Ovary (tissue), 9 donors: ENCODE data around the gene TSPOAP1. TPM values are rescaled to one million over a fixed set of nuclear protein-coding genes. Genes with fewer than 3 reads are reported as not detected.

ENCODE experiments used
- DNase-seq, 5 donors: peaks; one replicate each; pipeline ENCODE4 v3.0.0-alpha.2; 2019 to 2020
- H3K27ac ChIP-seq, 2 donors: fragments of 200-600 bp; one replicate each; pipeline versions ENCODE4 v1.5.1 to v1.8.0; 2019 to 2022
- H3K27me3 ChIP-seq: fragments of 200-600 bp; one replicate; pipeline ENCODE4 v1.8.0; 2022
- H3K36me3 ChIP-seq: fragments of 200-600 bp; sonication (generic); one replicate; pipeline ENCODE4 v1.5.1; 2019
- H3K4me1 ChIP-seq: one replicate; pipeline ENCODE4 v1.8.1; 2013; ENCODE audit warnings: mild to moderate bottlenecking, moderate library complexity; ENCODE audit not compliant: insufficient read depth
- H3K4me3 ChIP-seq: fragments of 200-600 bp; sonication (generic); one replicate; pipeline ENCODE4 v1.5.1; 2017
- H3K9me3 ChIP-seq, 2 donors: fragments of 200-600 bp in 1 of 2; sonication (generic) in 1 of 2; one replicate each; pipeline versions ENCODE4 v1.5.1 to v1.8.1; 2013 to 2019; ENCODE audit warnings: mild to moderate bottlenecking in 1 of 2, moderate library complexity in 1 of 2
- EP300 ChIP-seq: sonication (generic); formaldehyde crosslinking; IDR thresholded peaks from one replicate; pipeline ENCODE4 v1.6.1; 2017; ENCODE audit warnings: antibody characterized with exemption
- POLR2A ChIP-seq: fragments of 450-650 bp; IDR thresholded peaks from one replicate; pipeline ENCODE4 v1.6.1; 2017; ENCODE audit warnings: antibody characterized with exemption, mild to moderate bottlenecking, moderate library complexity
- WGBS, 3 donors: extraction: QIAGEN DNeasy Blood & Tissue Kit in 1 of 3; methylation state at CpG; one replicate each; pipeline versions ENCODE4 v1.1.5 to v1.1.7; 2013 to 2017; 5-methylcytosine and 5-hydroxymethylcytosine counted together
- intact Hi-C, 4 donors: fragments of 100-400 bp; cut with DNase I; formaldehyde crosslinking; loops; one replicate each; pipeline versions ENCODE4 v1.11.0 to v1.15.1; 2022 to 2023
- polyA plus RNA-seq, 2 donors: library from polyadenylated mRNA; stranded (reverse); fragments of 200-250 nt in 1 of 2; fragments of 350-450 nt in 1 of 2; fragmentation: Illumina TruSeq in 1 of 2; extraction: RNeasy Lipid Tissue Mini Kit (QIAGEN cat#74804) in 1 of 2; gene quantifications; one replicate each; pipeline ENCODE4 v1.2.3, GENCODE V29; 2013 to 2014
- total RNA-seq, 7 donors: library from RNA; depleted of rRNA in 2 of 7; stranded (reverse); fragments of >200 nt in 2 of 7; fragmentation: NEBNext Ultra II Directional in 3 of 7; extraction: Animal tissue kit (Norgen Biotek cat#: 25700) in 3 of 7; gene quantifications; one replicate each; pipeline versions ENCODE4 v1.1.0 to v1.2.4, GENCODE V29; 2016 to 2023
- TF ChIP-seq, protein P1 (sequence below), 3 donors: fragments of 450-650 bp in 2 of 3; fragments of 200-600 bp in 1 of 3; IDR thresholded peaks; one replicate each; pipeline versions ENCODE4 v1.5.1 to v1.8.0; 2016 to 2022; ENCODE audit warnings: antibody characterized with exemption in 3 of 3, mild to moderate bottlenecking in 1 of 3
- donor health status: DM: no; HTN: no; CAD: no; lungs with moderate emphysema.
- donor health status: DM: no; HTN: no; CAD: no.
- donor health status: Bipolar disorder and iron deficiency.
- donor health status: DM: yes; HTN: yes; CAD: no.
- donor health status: DM: no; HTN: no; CAD: no.
- donor health status: DM: yes; HTN: yes; CAD: no.

Gene TSPOAP1
- total and polyA plus RNA-seq, 9 donors, result 8.3 to 49.1 (median 37.5) TPM

DNA sequence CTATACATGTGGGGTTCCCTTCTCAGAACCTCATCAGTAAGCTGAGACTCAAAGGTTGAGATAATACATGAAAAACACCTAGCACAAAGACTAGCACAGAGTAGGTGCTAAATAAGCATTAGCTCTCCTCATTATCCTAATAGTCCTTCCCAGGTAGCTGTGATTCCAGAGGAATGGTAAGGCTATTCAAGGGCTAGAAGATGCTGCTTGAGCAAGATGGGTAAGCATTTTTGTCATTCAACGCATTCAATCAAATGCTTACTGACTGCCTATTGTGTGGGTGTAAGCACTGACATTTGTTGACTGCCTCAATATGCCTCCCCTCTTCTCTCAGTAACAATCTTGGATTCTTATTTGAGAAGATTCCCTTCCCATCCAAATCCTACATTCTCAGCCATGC is 19.4 kb upstream of the TSPOAP1 start:
- no peak overlapping the region for H3K27ac ChIP-seq
- 94 to 96% (median 95%) methylated on average over 1 of the region's 1 CpG for WGBS, 3 donors
- no peak overlapping the region for H3K4me3 ChIP-seq
- no peaks in the 10 kb centered on the region for H3K36me3 ChIP-seq
- peaks cover 4% of the 10 kb centered on the region for H3K4me1 ChIP-seq
- H3K27me3 ChIP-seq, result no peaks in the 10 kb centered on the region
- intact Hi-C loops, result no loop called here
- no peaks in the 10 kb centered on the region for H3K9me3 ChIP-seq
- TF ChIP-seq, protein P1, sequence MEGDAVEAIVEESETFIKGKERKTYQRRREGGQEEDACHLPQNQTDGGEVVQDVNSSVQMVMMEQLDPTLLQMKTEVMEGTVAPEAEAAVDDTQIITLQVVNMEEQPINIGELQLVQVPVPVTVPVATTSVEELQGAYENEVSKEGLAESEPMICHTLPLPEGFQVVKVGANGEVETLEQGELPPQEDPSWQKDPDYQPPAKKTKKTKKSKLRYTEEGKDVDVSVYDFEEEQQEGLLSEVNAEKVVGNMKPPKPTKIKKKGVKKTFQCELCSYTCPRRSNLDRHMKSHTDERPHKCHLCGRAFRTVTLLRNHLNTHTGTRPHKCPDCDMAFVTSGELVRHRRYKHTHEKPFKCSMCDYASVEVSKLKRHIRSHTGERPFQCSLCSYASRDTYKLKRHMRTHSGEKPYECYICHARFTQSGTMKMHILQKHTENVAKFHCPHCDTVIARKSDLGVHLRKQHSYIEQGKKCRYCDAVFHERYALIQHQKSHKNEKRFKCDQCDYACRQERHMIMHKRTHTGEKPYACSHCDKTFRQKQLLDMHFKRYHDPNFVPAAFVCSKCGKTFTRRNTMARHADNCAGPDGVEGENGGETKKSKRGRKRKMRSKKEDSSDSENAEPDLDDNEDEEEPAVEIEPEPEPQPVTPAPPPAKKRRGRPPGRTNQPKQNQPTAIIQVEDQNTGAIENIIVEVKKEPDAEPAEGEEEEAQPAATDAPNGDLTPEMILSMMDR (IDR thresholded peaks at IDR 0.05), result no peak
- TF ChIP-seq POLR2A (no peak), EP300 (no peak)
- DNase-seq, result no peak

DNA sequence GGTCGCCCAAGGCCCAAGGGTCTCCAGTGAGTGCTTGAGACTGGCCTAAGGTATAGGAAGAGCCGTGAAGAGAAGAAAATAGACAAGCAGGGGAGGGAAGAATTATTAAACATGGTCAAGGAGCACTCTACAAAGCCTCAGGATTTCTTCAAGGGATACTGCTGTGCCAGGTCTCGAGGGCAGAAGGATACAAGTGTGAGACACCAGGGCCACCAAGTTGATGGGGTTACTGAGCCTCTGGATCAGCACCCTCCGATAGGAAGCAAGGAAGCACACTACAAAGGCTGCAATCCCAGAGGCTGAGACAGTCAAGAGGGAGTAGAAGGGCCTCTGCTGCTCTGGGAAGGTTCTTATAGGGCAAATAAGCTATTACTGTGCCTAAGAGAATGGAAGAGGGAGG is 16.9 kb upstream of the TSPOAP1 start:
- TF ChIP-seq EP300 (no peak), POLR2A (no peak)
- TF ChIP-seq, protein P1 (IDR thresholded peaks at IDR 0.05), result no peak
- Histone ChIP-seq H3K36me3 (no peaks in the 10 kb centered on the region), H3K4me3 (no peak overlapping the region), H3K9me3 (no peaks in the 10 kb centered on the region), H3K27me3 (no peaks in the 10 kb centered on the region), H3K4me1 (no peaks in the 10 kb centered on the region), H3K27ac (no peak overlapping the region)
- 65 to 90% (median 76%) methylated on average over 4 of the region's 4 CpGs for WGBS, 3 donors
- intact Hi-C loops, result no loop called here
- DNase-seq, result no peak

DNA sequence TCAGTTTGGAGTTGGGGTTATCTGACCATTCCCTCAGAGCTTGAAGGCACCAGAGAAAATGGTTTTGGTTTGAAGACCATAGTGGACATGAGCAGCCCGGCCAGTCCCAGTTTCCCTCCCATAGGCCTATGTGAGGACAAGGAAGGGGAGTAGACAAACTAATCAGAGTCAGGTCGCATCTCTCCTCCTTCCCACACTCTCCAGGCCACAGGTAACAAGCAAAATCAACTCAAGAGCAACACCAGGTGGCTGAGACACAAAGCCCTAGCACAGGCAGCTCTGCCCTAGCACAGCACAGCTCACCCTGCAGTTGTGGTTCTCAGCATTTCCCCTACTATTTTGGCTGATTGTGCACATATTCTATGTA is 16.2 kb upstream of the TSPOAP1 start:
- WGBS, 3 donors, result 44 to 72% (median 46%) methylated on average over 2 of the region's 2 CpGs
- no peak for DNase-seq
- intact Hi-C loops, result no loop called here

DNA sequence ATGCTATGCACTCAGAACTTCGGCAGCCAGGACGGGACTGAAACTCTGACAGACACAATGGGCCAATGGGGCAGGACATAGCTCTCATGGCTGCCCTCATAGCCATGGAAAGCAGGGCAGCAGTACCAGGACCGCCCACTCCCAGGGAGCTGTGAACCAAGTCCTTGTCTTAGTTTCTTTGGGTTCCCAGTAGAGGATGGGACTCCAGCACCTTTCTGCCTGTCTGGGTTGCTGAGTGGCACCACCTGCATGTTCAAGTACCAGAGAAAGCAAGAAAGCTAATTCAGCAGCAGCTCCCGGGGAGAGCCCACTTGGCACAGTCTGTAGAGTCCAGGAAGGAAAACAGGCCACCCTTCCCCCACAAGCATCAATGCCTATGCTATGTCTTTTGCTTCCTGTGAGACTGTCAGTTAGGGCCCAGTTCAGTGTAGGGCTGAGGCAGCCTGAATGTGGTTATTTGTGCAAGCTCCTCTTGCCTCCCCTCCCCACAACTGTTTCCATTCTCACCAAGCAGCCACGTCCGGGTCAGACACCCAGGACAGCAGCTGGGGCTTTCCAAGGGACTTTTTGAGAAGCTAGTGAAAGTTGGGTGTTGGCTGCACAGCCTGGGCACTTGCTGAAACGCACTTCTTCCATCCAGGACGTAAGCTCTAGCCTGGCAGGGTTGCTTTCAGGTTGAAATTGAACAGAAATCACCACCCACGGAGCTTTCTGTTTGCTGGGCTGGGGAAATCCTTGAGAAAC is 15.6 kb upstream of the TSPOAP1 start:
- no peak for DNase-seq
- H3K4me1 ChIP-seq, result no peaks in the 10 kb centered on the region

More for the DNA sequence above, 16.2 kb upstream of the TSPOAP1 start:
- H3K36me3 ChIP-seq, result no peaks in the 10 kb centered on the region
- TF ChIP-seq POLR2A, result no peak
- TF ChIP-seq EP300, result no peak
- TF ChIP-seq, protein P1 (IDR thresholded peaks at IDR 0.05), result no peak
- no peaks in the 10 kb centered on the region for H3K4me1 ChIP-seq
- H3K9me3 ChIP-seq, result no peaks in the 10 kb centered on the region
- no peak overlapping the region for H3K27ac ChIP-seq
- no peaks in the 10 kb centered on the region for H3K27me3 ChIP-seq
- no peak overlapping the region for H3K4me3 ChIP-seq

More for the DNA sequence above, 15.6 kb upstream of the TSPOAP1 start:
- intact Hi-C loops, result no loop called here
- WGBS, 3 donors, result 51 to 53% (median 52%) methylated on average over 9 of the region's 9 CpGs
- no peaks in the 10 kb centered on the region for H3K36me3 ChIP-seq
- H3K27ac ChIP-seq, result no peak overlapping the region
- TF ChIP-seq POLR2A (no peak), EP300 (no peak)
- TF ChIP-seq, protein P1 (IDR thresholded peaks at IDR 0.05), result no peak
- H3K9me3 ChIP-seq, result no peaks in the 10 kb centered on the region
- no peak overlapping the region for H3K4me3 ChIP-seq
- H3K27me3 ChIP-seq, result no peaks in the 10 kb centered on the region
